SK-N-SH (cell line): ENCODE results near the gene RASAL3. TPM values are rescaled to one million over a fixed set of nuclear protein-coding genes. Genes with fewer than 3 reads are reported as not detected.

Source experiments
- CTCF ChIA-PET: fragments of 300-600, 350-600 bp; formaldehyde crosslinking; extraction: SDS; loops from one replicate; lab custom pipeline; 2021; lab: Yijun Ruan, JAX
- POLR2A ChIA-PET: fragments of 350-600 bp; sonication (Branson Sonifier 250); formaldehyde crosslinking; extraction: SDS; loops from one replicate; lab custom pipeline; 2020; ENCODE audit warnings: antibody characterized with exemption, inconsistent platforms; lab: Yijun Ruan, JAX
- DNase-seq: peaks from one replicate; pipeline ENCODE4 v3.0.0; 2012
- H2AFZ ChIP-seq: fragments of 200-600 bp; sonication (generic); 2 replicates; pipeline ENCODE4 v1.8.1; 2016; ENCODE audit warnings: antibody characterized with exemption, mild to moderate bottlenecking, low read depth
- H3F3A ChIP-seq: fragments of 200-600 bp; sonication (generic); replicated peaks from 2 replicates; pipeline ENCODE3; 2016; ENCODE audit warnings: antibody characterized with exemption, mild to moderate bottlenecking; ENCODE audit not compliant: insufficient read depth
- H3K27ac ChIP-seq, 2 experiments: fragments of 200-500 bp in 1 of 2; fragments of 200-600 bp in 1 of 2; sonication (Bioruptor generic) in 1 of 2; sonication (generic), shearing (Covaris generic) in 1 of 2; 2 replicates each; pipeline versions ENCODE4 v1.5.1 to v1.6.1; 2014 to 2016; ENCODE audit warnings: low read depth in 2 of 2, inconsistent platforms in 1 of 2, low read length in 1 of 2, mild to moderate bottlenecking in 1 of 2, mixed read lengths in 1 of 2
- H3K27me3 ChIP-seq: fragments of 200-600 bp; sonication (generic), shearing (Covaris generic); 2 replicates; pipeline ENCODE4 v1.6.1; 2016; ENCODE audit warnings: mixed run types; ENCODE audit not compliant: insufficient read depth
- H3K36me3 ChIP-seq, 2 experiments: fragments of 200-500 bp in 1 of 2; fragments of 200-600 bp in 1 of 2; sonication (Bioruptor generic) in 1 of 2; sonication (generic) in 1 of 2; replicated peaks in 1 of 2; 2 replicates each; pipeline versions ENCODE3 to v1.5.1; 2014 to 2016; ENCODE audit warnings: low read length in 1 of 2, mild to moderate bottlenecking in 1 of 2; ENCODE audit not compliant: insufficient read depth in 2 of 2, control insufficient read depth in 1 of 2
- H3K4me1 ChIP-seq, 2 experiments: fragments of 200-500 bp in 1 of 2; fragments of 200-600 bp in 1 of 2; sonication (Bioruptor generic) in 1 of 2; sonication (generic), shearing (Covaris generic) in 1 of 2; 2 replicates each; pipeline versions ENCODE4 v1.5.1 to v1.6.1; 2014 to 2016; ENCODE audit warnings: low read depth in 1 of 2, low read length in 1 of 2, mixed run types in 1 of 2; ENCODE audit not compliant: insufficient read depth in 2 of 2, control insufficient read depth in 1 of 2
- H3K4me2 ChIP-seq: fragments of 200-600 bp; sonication (generic), shearing (Covaris generic); 2 replicates; pipeline ENCODE4 v1.6.1; 2017; ENCODE audit warnings: mixed run types
- H3K4me3 ChIP-seq, 2 experiments: fragments of 200-500 bp in 1 of 2; fragments of 200-600 bp in 1 of 2; sonication (Bioruptor generic) in 1 of 2; sonication (generic), shearing (Covaris generic) in 1 of 2; 2 replicates each; pipeline versions ENCODE4 v1.5.1 to v1.8.1; 2014 to 2016; ENCODE audit warnings: low read depth in 2 of 2, inconsistent platforms in 1 of 2, low read length in 1 of 2, mild to moderate bottlenecking in 1 of 2, mixed read lengths in 1 of 2, moderate library complexity in 1 of 2
- H3K79me2 ChIP-seq: fragments of 200-600 bp; sonication (generic); 2 replicates; pipeline ENCODE4 v1.8.1; 2017; ENCODE audit warnings: mild to moderate bottlenecking; ENCODE audit not compliant: insufficient read depth
- H3K9ac ChIP-seq: fragments of 200-600 bp; sonication (generic); 2 replicates; pipeline ENCODE4 v1.6.1; 2017; ENCODE audit warnings: mixed run types
- H3K9me2 ChIP-seq: fragments of 200-600 bp; sonication (generic); 2 replicates; pipeline ENCODE4 v1.6.1; 2017; ENCODE audit warnings: mixed run types
- H3K9me3 ChIP-seq: fragments of 200-600 bp; sonication (generic); 2 replicates; pipeline ENCODE4 v1.6.1; 2017; ENCODE audit warnings: mixed run types, mild to moderate bottlenecking, moderate library complexity
- H4K20me1 ChIP-seq: fragments of 200-600 bp; sonication (generic); 2 replicates; pipeline ENCODE4 v1.6.1; 2017; ENCODE audit warnings: mild to moderate bottlenecking, mixed run types; ENCODE audit not compliant: insufficient read depth
- FOXJ3 ChIP-seq: sonication (generic); formaldehyde crosslinking; IDR thresholded peaks from 2 replicates; pipeline ENCODE4 v1.5.1; 2020; ENCODE audit warnings: mild to moderate bottlenecking, missing genetic modification reagents
- GABPA ChIP-seq: IDR thresholded peaks from 2 replicates; pipeline ENCODE4 v1.4.0; 2012; ENCODE audit warnings: low read depth, mild to moderate bottlenecking
- IRF3 ChIP-seq: fragments of 150-350 bp; IDR thresholded peaks from 2 replicates; pipeline ENCODE4 v1.6.1; 2016; ENCODE audit warnings: mild to moderate bottlenecking, low read depth, low read length
- MAX ChIP-seq: IDR thresholded peaks from 2 replicates; pipeline ENCODE4 v1.4.0; 2012; ENCODE audit warnings: low read depth
- MEF2A ChIP-seq: IDR thresholded peaks from 2 replicates; pipeline ENCODE4 v1.4.0; 2012; ENCODE audit warnings: low read depth, borderline replicate concordance
- MXI1 ChIP-seq: IDR thresholded peaks from 2 replicates; pipeline ENCODE4 v1.6.1; 2012; ENCODE audit warnings: mild to moderate bottlenecking, low read depth, low read length, improper control_type of control experiment
- POLR2AphosphoS5 ChIP-seq: IDR thresholded peaks from 2 replicates; pipeline ENCODE4 v1.6.1; 2012; ENCODE audit warnings: low read depth, low read length
- RCOR1 ChIP-seq: fragments of 150-350 bp; IDR thresholded peaks from 2 replicates; pipeline ENCODE4 v1.6.1; 2017; ENCODE audit warnings: antibody characterized with exemption, low read length
- REST ChIP-seq: IDR thresholded peaks from 2 replicates; pipeline ENCODE4 v1.6.1; 2012; ENCODE audit warnings: mild to moderate bottlenecking, low read depth, low read length, moderate library complexity
- SMC3 ChIP-seq: IDR thresholded peaks from 2 replicates; pipeline ENCODE4 v1.6.1; 2012; ENCODE audit warnings: low read depth, low read length, improper control_type of control experiment
- TEAD4 ChIP-seq: IDR thresholded peaks from 2 replicates; pipeline ENCODE4 v1.4.0; 2012; ENCODE audit warnings: mild to moderate bottlenecking, borderline replicate concordance; ENCODE audit not compliant: insufficient read depth
- YY1 ChIP-seq: IDR thresholded peaks from 2 replicates; pipeline ENCODE4 v1.4.0; 2012; ENCODE audit warnings: low read depth, mild to moderate bottlenecking
- ZBTB33 ChIP-seq: IDR thresholded peaks from 2 replicates; pipeline ENCODE4 v1.4.0; 2012; ENCODE audit warnings: low read depth, borderline replicate concordance
- WGBS: methylation state at CpG from one replicate; pipeline ENCODE4 v1.1.6; 2017; ENCODE audit warnings: low lambda C conversion rate; 5-methylcytosine and 5-hydroxymethylcytosine counted together
- polyA plus RNA-seq, 3 experiments: library from polyadenylated mRNA; depleted of rRNA; stranded (reverse); fragments of >200 nt; gene quantifications; 2 replicates each; pipeline ENCODE4 v1.2.3, GENCODE V29; 2012

RASAL3 gene
- polyA plus RNA-seq, 1 of the 3 experiments (the other 2 are of a cell fraction): 0.02 TPM

GRCh38 chr19:15424121-15424520 lies 40.2 kb downstream of the RASAL3 start:
- 98% methylated on average over 11 of the region's 13 CpGs for WGBS
- Histone ChIP-seq H3K79me2 (peaks cover 11% of the 10 kb centered on the region; the same call in 1 of the 2 replicates), H3K4me2 (no peak overlapping the region), H3K4me3 (no peak overlapping the region), H3K27me3 (no peaks in the 10 kb centered on the region), H3F3A (peaks cover 10% of the 10 kb centered on the region), H3K4me1 (peaks cover 5 to 37% of the 10 kb centered on the region in 2 experiments; a peak in 2 of 4 replicates), H4K20me1 (peaks cover 4% of the 10 kb centered on the region; the same call in 1 of the 2 replicates), H3K9ac (no peak overlapping the region), H3K36me3 (peaks cover 36 to 63% of the 10 kb centered on the region in 2 experiments), H2AFZ (no peak overlapping the region), H3K9me3 (no peaks in the 10 kb centered on the region), H3K9me2 (no peaks in the 10 kb centered on the region), H3K27ac (no peak overlapping the region; a peak in 1 of 4 replicates)
- POLR2A ChIA-PET: no interaction called here
- TF ChIP-seq IRF3: no peak
- TF ChIP-seq MAX: no peak
- TF ChIP-seq REST: no peak
- no peak for TF ChIP-seq MEF2A
- TF ChIP-seq ZBTB33: no peak
- no peak for TF ChIP-seq MXI1
- no peak for TF ChIP-seq POLR2AphosphoS5
- no peak for TF ChIP-seq SMC3
- no peak for TF ChIP-seq GABPA
- no peak for TF ChIP-seq TEAD4
- no peak for TF ChIP-seq YY1
- no peak for TF ChIP-seq FOXJ3
- TF ChIP-seq RCOR1: no peak
- DNase-seq: no peak
- CTCF ChIA-PET: interaction anchor here (0.7 to 1.1 kb wide), 2 partner anchors 24 to 246 kb away, joined by 3 read pairs; no protein-coding TSS in a partner anchor
